ENCODE data around the gene PER2.

Gene PER2

DNA sequence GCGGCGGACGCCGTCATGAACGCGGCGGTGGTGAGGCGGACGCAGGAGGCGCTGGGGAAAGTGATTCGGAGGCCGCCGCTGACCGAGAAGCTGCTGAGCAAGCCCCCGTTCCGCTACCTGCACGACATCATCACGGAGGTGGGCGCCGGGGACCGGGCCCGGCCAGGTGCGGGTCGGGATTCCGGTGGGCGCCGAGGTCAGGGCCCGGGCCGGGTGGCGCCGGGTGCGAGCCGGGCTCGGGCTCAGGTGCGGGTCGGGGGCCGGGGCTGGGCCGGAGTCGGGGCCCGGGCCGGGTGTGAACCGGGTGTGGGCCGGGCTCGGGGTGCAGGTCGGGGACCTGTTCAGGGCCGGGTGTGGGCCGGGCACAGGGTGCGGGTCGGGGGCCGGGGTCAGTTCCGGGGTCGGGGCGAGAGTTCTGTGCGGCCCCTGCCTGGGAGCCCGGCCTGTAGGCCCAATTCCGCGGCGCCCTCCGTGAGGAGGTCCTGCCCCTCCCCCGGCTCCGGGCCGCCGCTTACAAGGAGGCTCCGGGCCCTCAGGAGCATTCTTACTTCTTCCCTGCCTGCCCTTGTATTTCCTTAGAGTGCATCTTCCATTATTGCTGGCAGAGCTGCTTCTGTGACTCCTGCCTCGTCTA lies 32.4 kb upstream of the PER2 start:
- Histone ChIP-seq H3K27ac (ENCODE audit: low read depth, low read length) (no peak overlapping the region), H3K4me1 (ENCODE audit: control insufficient read depth, low read length) (peaks cover 11% of the 10 kb centered on the region), H3K4me2 (ENCODE audit: low read length) (peak overlapping the region; percentile 77), H3K27me3 (ENCODE audit: control insufficient read depth, low read length) (0 out of 2 replicates have a peak, but pooled peaks cover 2% of the 10 kb centered on the region), H3K9me2 (replicated peaks; ENCODE audit: control insufficient read depth, low read length) (no peaks in the 10 kb centered on the region), H3K36me3 (ENCODE audit: control insufficient read depth, low read length) (no peaks in the 10 kb centered on the region), H4K20me1 (ENCODE audit: control insufficient read depth, insufficient read depth, low read depth, low read length) (no peaks in the 10 kb centered on the region), H3K4me3 (ENCODE audit: low read length) (peak overlapping the region; percentile 76), H3K9me3 (ENCODE audit: control insufficient read depth, insufficient read depth, low read length) (no peaks in the 10 kb centered on the region), H3K79me2 (ENCODE audit: control insufficient read depth, low read length) (peaks cover 7% of the 10 kb centered on the region; the same call in 1 of the 2 replicates), H3F3A (ENCODE audit: control insufficient read depth, insufficient read depth) (no peaks in the 10 kb centered on the region)
- no peak for TF ChIP-seq EZH2phosphoT487 (IDR thresholded peaks at IDR 0.05; ENCODE audit: borderline replicate concordance, low read length)
- TF ChIP-seq, protein P1, sequence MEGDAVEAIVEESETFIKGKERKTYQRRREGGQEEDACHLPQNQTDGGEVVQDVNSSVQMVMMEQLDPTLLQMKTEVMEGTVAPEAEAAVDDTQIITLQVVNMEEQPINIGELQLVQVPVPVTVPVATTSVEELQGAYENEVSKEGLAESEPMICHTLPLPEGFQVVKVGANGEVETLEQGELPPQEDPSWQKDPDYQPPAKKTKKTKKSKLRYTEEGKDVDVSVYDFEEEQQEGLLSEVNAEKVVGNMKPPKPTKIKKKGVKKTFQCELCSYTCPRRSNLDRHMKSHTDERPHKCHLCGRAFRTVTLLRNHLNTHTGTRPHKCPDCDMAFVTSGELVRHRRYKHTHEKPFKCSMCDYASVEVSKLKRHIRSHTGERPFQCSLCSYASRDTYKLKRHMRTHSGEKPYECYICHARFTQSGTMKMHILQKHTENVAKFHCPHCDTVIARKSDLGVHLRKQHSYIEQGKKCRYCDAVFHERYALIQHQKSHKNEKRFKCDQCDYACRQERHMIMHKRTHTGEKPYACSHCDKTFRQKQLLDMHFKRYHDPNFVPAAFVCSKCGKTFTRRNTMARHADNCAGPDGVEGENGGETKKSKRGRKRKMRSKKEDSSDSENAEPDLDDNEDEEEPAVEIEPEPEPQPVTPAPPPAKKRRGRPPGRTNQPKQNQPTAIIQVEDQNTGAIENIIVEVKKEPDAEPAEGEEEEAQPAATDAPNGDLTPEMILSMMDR (IDR thresholded peaks at IDR 0.05; ENCODE audit: low read depth, low read length, poor library complexity, severe bottlenecking) = no peak

DNA sequence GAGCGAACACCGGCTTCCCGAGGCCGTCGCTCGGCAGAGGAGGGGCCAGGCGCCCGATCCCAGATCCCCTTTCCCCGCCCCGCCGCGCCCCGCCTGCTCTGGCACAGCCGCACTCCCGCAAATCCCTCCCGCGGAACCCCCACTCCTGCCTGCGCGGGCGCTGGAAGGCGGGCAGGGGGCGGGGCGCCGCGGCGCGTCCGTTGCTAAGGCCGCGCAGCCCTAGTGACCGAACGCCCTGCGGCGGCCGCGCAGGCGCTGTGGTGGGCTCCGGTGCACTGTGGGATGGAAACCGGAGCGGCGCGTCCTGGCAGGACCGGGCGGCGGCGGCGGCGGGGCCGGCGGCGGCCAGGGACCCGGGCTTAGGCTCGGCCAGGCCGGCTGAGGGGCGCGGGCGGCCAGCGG lies 31.8 kb upstream of the PER2 start, which contains the start of gene TRAF3IP1:
TSS of gene TRAF3IP1 (plus strand) at position 273 of the 402 bp plus-strand sequence. CDS start 145 bp downstream, outside the sequence.
- no peak within 1 kb of the TSS for H3K27ac ChIP-seq (ENCODE audit: low read depth, low read length)
- H3K9me3 ChIP-seq (ENCODE audit: control insufficient read depth, insufficient read depth, low read length) = no peaks in the 10 kb centered on the region
- H3F3A ChIP-seq (ENCODE audit: control insufficient read depth, insufficient read depth) = no peaks in the 10 kb centered on the region
- no peaks in the 10 kb centered on the region for H4K20me1 ChIP-seq (ENCODE audit: control insufficient read depth, insufficient read depth, low read depth, low read length)
- H3K27me3 ChIP-seq (ENCODE audit: control insufficient read depth, low read length) = 0 out of 2 replicates have a peak, but pooled peaks cover 2% of the 10 kb centered on the region
- peak within 1 kb of the TSS; percentile 76 for H3K4me3 ChIP-seq (ENCODE audit: low read length)
- peaks cover 7% of the 10 kb centered on the region; the same call in 1 of the 2 replicates for H3K79me2 ChIP-seq (ENCODE audit: control insufficient read depth, low read length)
- no peak for TF ChIP-seq EZH2phosphoT487 (IDR thresholded peaks at IDR 0.05; ENCODE audit: borderline replicate concordance, low read length)
- TF ChIP-seq, protein P1 (IDR thresholded peaks at IDR 0.05; ENCODE audit: low read depth, low read length, poor library complexity, severe bottlenecking) = no peak
- no peaks in the 10 kb centered on the region for H3K9me2 ChIP-seq (replicated peaks; ENCODE audit: control insufficient read depth, low read length)
- H3K4me2 ChIP-seq (ENCODE audit: low read length) = peak within 1 kb of the TSS; percentile 77
- peaks cover 11% of the 10 kb centered on the region for H3K4me1 ChIP-seq (ENCODE audit: control insufficient read depth, low read length)
- H3K36me3 ChIP-seq (ENCODE audit: control insufficient read depth, low read length) = no peaks in the 10 kb centered on the region

DNA sequence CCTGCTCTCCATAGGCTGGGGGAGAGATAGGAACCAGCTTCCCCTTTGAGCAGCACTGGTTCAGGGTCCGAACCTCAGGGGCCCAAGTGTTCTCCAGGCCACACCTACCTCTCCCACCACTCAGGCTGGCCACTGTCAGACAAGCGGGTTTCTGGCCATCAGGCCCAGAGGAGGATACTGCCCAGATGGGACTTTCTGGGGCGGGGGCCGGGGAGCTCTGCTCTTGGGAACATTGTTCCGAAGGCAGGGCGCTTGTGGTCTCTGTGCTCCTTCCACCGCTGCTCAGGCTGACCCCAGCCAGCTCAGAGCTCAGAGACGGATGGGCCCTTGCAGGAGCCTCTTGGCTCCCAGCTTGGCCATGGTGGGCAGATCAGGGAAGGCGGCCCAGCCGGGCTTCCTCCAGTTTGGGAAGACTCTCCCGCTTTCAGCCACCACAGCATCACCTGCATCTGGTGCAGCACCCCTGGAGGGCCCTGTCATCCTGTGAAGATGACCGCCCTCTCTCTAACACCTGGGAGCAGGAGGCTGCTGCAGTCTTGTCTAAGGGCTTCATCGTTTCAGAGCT lies 26.7 kb upstream of the PER2 start:
- no peak overlapping the region for H3K4me2 ChIP-seq (ENCODE audit: low read length)
- H3F3A ChIP-seq (ENCODE audit: control insufficient read depth, insufficient read depth) = peaks cover 2% of the 10 kb centered on the region; the same call in 1 of the 2 replicates
- no peaks in the 10 kb centered on the region for H3K9me2 ChIP-seq (replicated peaks; ENCODE audit: control insufficient read depth, low read length)
- no peak overlapping the region for H3K4me3 ChIP-seq (ENCODE audit: low read length)
- H3K27me3 ChIP-seq (ENCODE audit: control insufficient read depth, low read length) = 0 out of 2 replicates have a peak, but pooled peaks cover 2% of the 10 kb centered on the region
- no peaks in the 10 kb centered on the region for H3K79me2 ChIP-seq (ENCODE audit: control insufficient read depth, low read length)
- no peak overlapping the region for H3K27ac ChIP-seq (ENCODE audit: low read depth, low read length)
- H4K20me1 ChIP-seq (ENCODE audit: control insufficient read depth, insufficient read depth, low read depth, low read length) = no peaks in the 10 kb centered on the region
- peaks cover 19% of the 10 kb centered on the region for H3K4me1 ChIP-seq (ENCODE audit: control insufficient read depth, low read length)
- TF ChIP-seq, protein P1 (IDR thresholded peaks at IDR 0.05; ENCODE audit: low read depth, low read length, poor library complexity, severe bottlenecking) = no peak
- TF ChIP-seq EZH2phosphoT487 (IDR thresholded peaks at IDR 0.05; ENCODE audit: borderline replicate concordance, low read length) = no peak
- no peaks in the 10 kb centered on the region for H3K36me3 ChIP-seq (ENCODE audit: control insufficient read depth, low read length)
- H3K9me3 ChIP-seq (ENCODE audit: control insufficient read depth, insufficient read depth, low read length) = no peaks in the 10 kb centered on the region
